Measurements from ENCODE around the gene ERBB4.

The ERBB4 gene

DNA sequence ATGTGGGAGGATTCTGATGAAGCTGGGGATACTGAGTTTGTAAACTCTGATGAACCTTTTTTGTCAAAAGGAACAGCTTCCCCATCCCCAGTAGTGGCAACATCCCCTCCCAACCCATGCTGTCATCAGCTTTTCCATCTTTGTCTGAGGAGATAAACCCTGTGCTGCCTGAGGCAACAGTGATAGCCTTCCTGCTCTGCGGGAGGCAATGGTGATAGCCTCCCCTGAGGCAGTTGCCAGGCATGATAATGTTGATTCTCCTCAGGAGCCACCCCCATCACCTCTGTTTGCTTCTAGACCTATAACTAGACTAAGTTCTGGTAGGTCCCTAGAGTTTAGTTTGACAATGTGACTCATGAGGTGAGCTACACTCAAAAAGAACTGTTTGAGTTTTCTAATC is 97.5 kb downstream of the ERBB4 start:
- H3K9me2 ChIP-seq (replicated peaks; ENCODE audit: control insufficient read depth, low read length), result no peaks in the 10 kb centered on the region
- no peaks in the 10 kb centered on the region for H4K20me1 ChIP-seq (ENCODE audit: control insufficient read depth, insufficient read depth, low read depth, low read length)
- no peak overlapping the region for H3K27ac ChIP-seq (ENCODE audit: low read depth, low read length)
- H3K4me3 ChIP-seq (ENCODE audit: low read length), result no peak overlapping the region
- no peaks in the 10 kb centered on the region for H3K9me3 ChIP-seq (ENCODE audit: control insufficient read depth, insufficient read depth, low read length)
- TF ChIP-seq, protein P1, sequence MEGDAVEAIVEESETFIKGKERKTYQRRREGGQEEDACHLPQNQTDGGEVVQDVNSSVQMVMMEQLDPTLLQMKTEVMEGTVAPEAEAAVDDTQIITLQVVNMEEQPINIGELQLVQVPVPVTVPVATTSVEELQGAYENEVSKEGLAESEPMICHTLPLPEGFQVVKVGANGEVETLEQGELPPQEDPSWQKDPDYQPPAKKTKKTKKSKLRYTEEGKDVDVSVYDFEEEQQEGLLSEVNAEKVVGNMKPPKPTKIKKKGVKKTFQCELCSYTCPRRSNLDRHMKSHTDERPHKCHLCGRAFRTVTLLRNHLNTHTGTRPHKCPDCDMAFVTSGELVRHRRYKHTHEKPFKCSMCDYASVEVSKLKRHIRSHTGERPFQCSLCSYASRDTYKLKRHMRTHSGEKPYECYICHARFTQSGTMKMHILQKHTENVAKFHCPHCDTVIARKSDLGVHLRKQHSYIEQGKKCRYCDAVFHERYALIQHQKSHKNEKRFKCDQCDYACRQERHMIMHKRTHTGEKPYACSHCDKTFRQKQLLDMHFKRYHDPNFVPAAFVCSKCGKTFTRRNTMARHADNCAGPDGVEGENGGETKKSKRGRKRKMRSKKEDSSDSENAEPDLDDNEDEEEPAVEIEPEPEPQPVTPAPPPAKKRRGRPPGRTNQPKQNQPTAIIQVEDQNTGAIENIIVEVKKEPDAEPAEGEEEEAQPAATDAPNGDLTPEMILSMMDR (IDR thresholded peaks at IDR 0.05; ENCODE audit: low read depth, low read length, poor library complexity, severe bottlenecking), result no peak
- TF ChIP-seq EZH2phosphoT487 (IDR thresholded peaks at IDR 0.05; ENCODE audit: borderline replicate concordance, low read length), result no peak
- no peaks in the 10 kb centered on the region for H3F3A ChIP-seq (ENCODE audit: control insufficient read depth, insufficient read depth)
- H3K36me3 ChIP-seq (ENCODE audit: control insufficient read depth, low read length), result no peaks in the 10 kb centered on the region
- H3K79me2 ChIP-seq (ENCODE audit: control insufficient read depth, low read length), result no peaks in the 10 kb centered on the region
- no peak overlapping the region for H3K4me2 ChIP-seq (ENCODE audit: low read length)
- H3K27me3 ChIP-seq (ENCODE audit: control insufficient read depth, low read length), result no peaks in the 10 kb centered on the region
- H3K4me1 ChIP-seq (ENCODE audit: control insufficient read depth, low read length), result no peaks in the 10 kb centered on the region

DNA sequence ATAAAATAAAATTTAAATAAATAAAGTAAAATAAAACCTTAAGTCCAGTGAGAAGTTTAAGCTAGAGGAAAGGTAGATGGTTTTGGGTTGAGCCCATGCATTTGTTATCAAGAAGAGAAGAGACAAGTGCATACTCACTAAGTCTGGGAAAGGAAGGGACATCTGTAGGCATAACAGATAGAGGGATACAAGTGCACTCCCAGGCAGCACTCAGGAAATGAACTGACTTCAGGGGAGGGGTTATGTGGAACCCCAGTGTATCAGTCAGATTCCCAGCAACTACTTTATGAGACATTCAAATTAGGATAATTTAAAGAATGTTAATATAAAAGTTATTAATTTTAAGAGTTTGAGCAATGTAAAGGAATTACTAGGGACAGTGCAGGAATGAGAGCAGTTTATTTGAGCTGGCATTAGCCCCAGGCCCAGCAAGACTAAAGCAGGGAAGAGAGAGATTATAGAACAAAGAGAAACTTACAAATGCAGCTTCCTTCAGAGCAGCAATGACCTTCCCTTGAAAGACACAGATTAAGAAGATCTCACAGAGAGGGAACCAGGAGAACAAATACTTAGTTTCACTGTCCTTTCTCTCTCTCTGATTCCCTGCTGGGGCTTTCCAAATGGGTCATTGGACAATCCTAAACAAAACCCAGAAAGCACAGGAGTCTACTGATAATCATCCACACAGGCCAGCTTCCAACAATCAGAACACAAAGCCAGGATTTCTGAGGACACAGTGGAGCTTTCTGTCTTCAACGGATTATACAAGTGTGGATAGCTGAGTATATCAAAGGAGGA is 109.7 kb downstream of the ERBB4 start:
- no peaks in the 10 kb centered on the region for H3F3A ChIP-seq (ENCODE audit: control insufficient read depth, insufficient read depth)
- H3K9me3 ChIP-seq (ENCODE audit: control insufficient read depth, insufficient read depth, low read length), result no peaks in the 10 kb centered on the region
- H3K4me1 ChIP-seq (ENCODE audit: control insufficient read depth, low read length), result no peaks in the 10 kb centered on the region
- no peaks in the 10 kb centered on the region for H3K9me2 ChIP-seq (replicated peaks; ENCODE audit: control insufficient read depth, low read length)
- H3K27me3 ChIP-seq (ENCODE audit: control insufficient read depth, low read length), result no peaks in the 10 kb centered on the region
- no peak overlapping the region for H3K27ac ChIP-seq (ENCODE audit: low read depth, low read length)
- no peak overlapping the region for H3K4me2 ChIP-seq (ENCODE audit: low read length)
- no peaks in the 10 kb centered on the region for H3K36me3 ChIP-seq (ENCODE audit: control insufficient read depth, low read length)
- TF ChIP-seq, protein P1 (IDR thresholded peaks at IDR 0.05; ENCODE audit: low read depth, low read length, poor library complexity, severe bottlenecking), result no peak
- TF ChIP-seq EZH2phosphoT487 (IDR thresholded peaks at IDR 0.05; ENCODE audit: borderline replicate concordance, low read length), result no peak
- H4K20me1 ChIP-seq (ENCODE audit: control insufficient read depth, insufficient read depth, low read depth, low read length), result no peaks in the 10 kb centered on the region
- H3K79me2 ChIP-seq (ENCODE audit: control insufficient read depth, low read length), result no peaks in the 10 kb centered on the region
- no peak overlapping the region for H3K4me3 ChIP-seq (ENCODE audit: low read length)

DNA sequence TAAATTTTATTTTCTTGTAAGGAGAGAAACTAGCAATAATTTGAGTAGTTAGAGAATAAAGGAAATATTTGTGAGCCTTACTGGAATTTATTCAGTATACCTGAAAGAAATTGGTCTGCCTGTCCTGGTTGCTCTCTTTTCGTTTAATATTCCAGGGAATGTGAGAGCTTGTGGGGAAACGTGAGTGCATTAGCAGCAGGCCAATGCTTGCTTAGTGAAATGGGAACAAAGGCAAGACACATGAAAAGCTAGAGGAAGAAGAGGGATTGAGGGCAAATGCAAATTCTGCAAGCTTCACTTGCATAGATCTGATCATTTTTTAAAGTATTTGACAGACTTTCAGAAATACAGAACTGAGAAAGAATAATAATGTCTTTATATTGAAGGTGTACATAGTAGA is 111.0 kb downstream of the ERBB4 start:
- Histone ChIP-seq H4K20me1 (ENCODE audit: control insufficient read depth, insufficient read depth, low read depth, low read length) (no peaks in the 10 kb centered on the region), H3K36me3 (ENCODE audit: control insufficient read depth, low read length) (no peaks in the 10 kb centered on the region), H3K9me3 (ENCODE audit: control insufficient read depth, insufficient read depth, low read length) (no peaks in the 10 kb centered on the region), H3K27me3 (ENCODE audit: control insufficient read depth, low read length) (no peaks in the 10 kb centered on the region), H3K4me2 (ENCODE audit: low read length) (no peak overlapping the region), H3K79me2 (ENCODE audit: control insufficient read depth, low read length) (no peaks in the 10 kb centered on the region), H3K27ac (ENCODE audit: low read depth, low read length) (no peak overlapping the region), H3K9me2 (replicated peaks; ENCODE audit: control insufficient read depth, low read length) (no peaks in the 10 kb centered on the region), H3K4me1 (ENCODE audit: control insufficient read depth, low read length) (no peaks in the 10 kb centered on the region), H3F3A (ENCODE audit: control insufficient read depth, insufficient read depth) (no peaks in the 10 kb centered on the region), H3K4me3 (ENCODE audit: low read length) (no peak overlapping the region)
- TF ChIP-seq EZH2phosphoT487 (IDR thresholded peaks at IDR 0.05; ENCODE audit: borderline replicate concordance, low read length), result no peak
- TF ChIP-seq, protein P1 (IDR thresholded peaks at IDR 0.05; ENCODE audit: low read depth, low read length, poor library complexity, severe bottlenecking), result no peak

Data from DOHH2 (cell line).